Neural crest cell (in vitro differentiated cells): ENCODE results near the gene CXCR5. TPM values are rescaled to one million over a fixed set of nuclear protein-coding genes. Genes with fewer than 3 reads are reported as not detected.

Experiments used
- DNase-seq: peaks from one replicate; pipeline ENCODE4 v3.0.0; 2021; ENCODE audit warnings: low read depth, mixed read lengths, low spot score
- H3K27ac Mint-ChIP-seq: one replicate; pipeline ENCODE4 v1.8.0; 2021; ENCODE audit warnings: mild to moderate bottlenecking, mixed read lengths; ENCODE audit not compliant: unreplicated experiment
- H3K27me3 Mint-ChIP-seq: 2 replicates; pipeline ENCODE4 v1.8.0; 2021; ENCODE audit warnings: low read depth, mild to moderate bottlenecking, mixed read lengths
- H3K36me3 Mint-ChIP-seq: 2 replicates; pipeline ENCODE4 v1.8.0; 2021; ENCODE audit warnings: low read depth, mild to moderate bottlenecking, mixed read lengths
- H3K4me1 Mint-ChIP-seq: 2 replicates; pipeline ENCODE4 v1.8.0; 2021; ENCODE audit warnings: mixed read lengths
- H3K4me3 Mint-ChIP-seq: one replicate; pipeline ENCODE4 v1.8.0; 2021; ENCODE audit warnings: mild to moderate bottlenecking, mixed read lengths
- H3K9me3 Mint-ChIP-seq: 2 replicates; pipeline ENCODE4 v1.8.0; 2021; ENCODE audit warnings: mixed read lengths
- CTCF ChIP-seq: fragments of 200-600 bp; sonication (generic); conservative IDR thresholded peaks from 2 replicates; pipeline ENCODE4 v1.5.0; 2021; ENCODE audit warnings: antibody characterized with exemption, mild to moderate bottlenecking
- total RNA-seq: library from RNA; stranded (reverse); gene quantifications from 2 replicates; pipeline ENCODE4 v1.2.1, GENCODE V29; 2021

The CXCR5 gene
- total RNA-seq, 1 donor from 2014 or later = not detected

GRCh38 chr11:118909619-118910308 lies 26.1 kb downstream of the CXCR5 start:
- Mint-ChIP-seq H3K4me1 (peaks cover 50% of the 10 kb centered on the region), H3K4me3 (no peak overlapping the region), H3K9me3 (no peaks in the 10 kb centered on the region), H3K27ac (peak overlapping the region; percentile 78), H3K36me3 (no peaks in the 10 kb centered on the region), H3K27me3 (no peaks in the 10 kb centered on the region)
- TF ChIP-seq CTCF = no peak
- no peak for DNase-seq

GRCh38 chr11:118910309-118911112 lies 26.8 kb downstream of the CXCR5 start:
- no peak for TF ChIP-seq CTCF
- peak overlapping the region; percentile 38 for H3K4me3 Mint-ChIP-seq
- no peak for DNase-seq
- no peaks in the 10 kb centered on the region for H3K36me3 Mint-ChIP-seq
- peak overlapping the region; percentile 96 for H3K27ac Mint-ChIP-seq
- H3K27me3 Mint-ChIP-seq = no peaks in the 10 kb centered on the region
- H3K9me3 Mint-ChIP-seq = no peaks in the 10 kb centered on the region
- peaks cover 57% of the 10 kb centered on the region for H3K4me1 Mint-ChIP-seq

- Mint-ChIP-seq H3K4me3 (peak overlapping the region; percentile 75), H3K36me3 (no peaks in the 10 kb centered on the region), H3K9me3 (no peaks in the 10 kb centered on the region), H3K27ac (peak overlapping the region; percentile 98), H3K27me3 (no peaks in the 10 kb centered on the region), H3K4me1 (peaks cover 63% of the 10 kb centered on the region)
- TF ChIP-seq CTCF = no peak
- DNase-seq = no peak
Observed at GRCh38 chr11:118911113-118911879, 27.6 kb downstream of the CXCR5 start.

- DNase-seq = no peak
- Mint-ChIP-seq H3K36me3 (no peaks in the 10 kb centered on the region), H3K4me3 (peak overlapping the region; percentile 75), H3K27ac (peak overlapping the region; percentile 98), H3K27me3 (no peaks in the 10 kb centered on the region), H3K4me1 (peaks cover 68% of the 10 kb centered on the region), H3K9me3 (no peaks in the 10 kb centered on the region)
- TF ChIP-seq CTCF = no peak
Observed at GRCh38 chr11:118911880-118912741, 28.4 kb downstream of the CXCR5 start.
